HG03025 (cell line): ENCODE measurements around the gene CRYGS.
"Not testable (repeated sequence)": the region's sequence is repeated elsewhere in the genome, so short reads cannot be mapped to it uniquely, and the experiment has no call there.

Experiments used
- ATAC-seq: cut with Tn5 transposase; IDR thresholded peaks from one replicate; pipeline ENCODE4 v1.9.1; 2021; ENCODE audit warnings: mild to moderate bottlenecking, moderate library complexity; ENCODE audit not compliant: unreplicated experiment, low FRiP score

CRYGS gene

DNA sequence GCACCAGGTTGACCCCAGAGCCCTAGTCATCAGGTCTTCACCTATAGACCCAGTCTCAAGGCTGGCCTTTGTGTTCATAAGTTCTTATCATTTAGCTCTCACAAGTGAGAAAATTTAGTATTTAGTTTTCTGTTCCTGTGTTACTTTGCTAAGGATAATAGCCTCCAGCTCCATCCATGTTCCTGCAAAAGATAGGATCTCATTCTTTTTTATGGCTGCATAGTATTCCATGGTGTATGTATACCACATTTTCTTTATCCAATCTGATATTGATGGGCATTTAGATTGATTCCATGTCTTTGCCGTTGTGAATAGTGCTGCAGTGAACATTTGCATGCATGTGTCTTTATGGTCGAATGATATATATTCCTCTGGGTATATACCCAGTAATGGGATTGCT, 46.2 kb downstream of the CRYGS start:
- ATAC-seq: not testable (repeated sequence)

DNA sequence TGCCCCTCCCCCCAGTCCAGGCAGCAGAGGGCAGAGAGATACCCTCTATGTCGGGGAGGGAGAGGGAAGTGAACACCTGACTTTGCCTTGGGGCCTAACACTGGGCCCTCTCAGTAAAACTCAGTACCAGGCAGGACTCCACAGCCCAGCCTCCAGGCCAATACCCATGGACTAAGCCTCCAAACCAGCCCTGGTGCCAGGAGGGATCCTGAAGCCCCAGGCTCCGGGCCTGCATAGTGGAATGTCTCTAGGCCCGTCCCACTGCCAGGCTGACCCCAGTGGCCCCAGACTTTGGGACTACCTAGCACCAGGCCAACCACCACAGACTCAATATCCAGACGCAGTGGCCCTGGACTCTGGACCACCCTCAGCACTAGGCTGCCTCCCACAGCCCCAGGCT, 46.6 kb downstream of the CRYGS start:
- no peak for ATAC-seq

DNA sequence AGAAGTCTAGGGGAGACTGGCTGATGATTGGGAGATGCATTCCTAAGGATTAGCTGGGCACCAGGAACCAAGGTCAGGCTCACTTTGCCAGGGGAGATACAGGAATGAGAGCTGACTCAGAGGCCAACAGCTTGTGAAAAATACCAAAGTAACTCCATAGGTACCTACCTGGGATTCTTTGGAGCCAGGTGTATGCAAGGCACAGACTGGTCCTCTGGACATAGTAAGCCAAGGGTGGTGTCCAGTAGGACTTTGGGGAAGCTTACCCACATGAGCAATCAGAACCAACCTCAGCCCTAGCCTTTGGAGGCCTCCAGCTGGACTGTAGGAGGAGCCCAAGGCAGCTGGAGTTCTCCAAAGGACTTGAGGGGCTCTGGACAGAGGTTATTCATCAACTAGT, 47.5 kb downstream of the CRYGS start:
- no peak for ATAC-seq

DNA sequence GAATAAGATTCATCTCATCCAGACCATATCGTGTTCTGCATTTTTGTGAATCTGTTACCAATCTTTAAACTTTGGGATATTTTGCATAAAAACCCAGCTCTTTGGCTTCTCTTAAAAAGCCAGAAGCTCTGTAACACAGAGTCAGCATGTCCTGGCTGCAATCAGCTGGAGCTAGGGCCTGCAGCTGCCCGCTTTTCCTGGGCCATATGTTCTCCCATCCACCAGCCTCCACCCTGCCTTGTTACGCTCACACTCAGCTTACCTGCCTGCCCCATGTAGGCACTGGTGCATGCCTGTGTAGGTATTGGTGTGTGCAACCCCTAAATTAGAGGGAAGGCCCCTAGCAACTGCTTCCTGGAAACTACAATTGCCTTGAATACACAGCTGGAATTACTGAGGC, 48.2 kb downstream of the CRYGS start:
- no peak for ATAC-seq

DNA sequence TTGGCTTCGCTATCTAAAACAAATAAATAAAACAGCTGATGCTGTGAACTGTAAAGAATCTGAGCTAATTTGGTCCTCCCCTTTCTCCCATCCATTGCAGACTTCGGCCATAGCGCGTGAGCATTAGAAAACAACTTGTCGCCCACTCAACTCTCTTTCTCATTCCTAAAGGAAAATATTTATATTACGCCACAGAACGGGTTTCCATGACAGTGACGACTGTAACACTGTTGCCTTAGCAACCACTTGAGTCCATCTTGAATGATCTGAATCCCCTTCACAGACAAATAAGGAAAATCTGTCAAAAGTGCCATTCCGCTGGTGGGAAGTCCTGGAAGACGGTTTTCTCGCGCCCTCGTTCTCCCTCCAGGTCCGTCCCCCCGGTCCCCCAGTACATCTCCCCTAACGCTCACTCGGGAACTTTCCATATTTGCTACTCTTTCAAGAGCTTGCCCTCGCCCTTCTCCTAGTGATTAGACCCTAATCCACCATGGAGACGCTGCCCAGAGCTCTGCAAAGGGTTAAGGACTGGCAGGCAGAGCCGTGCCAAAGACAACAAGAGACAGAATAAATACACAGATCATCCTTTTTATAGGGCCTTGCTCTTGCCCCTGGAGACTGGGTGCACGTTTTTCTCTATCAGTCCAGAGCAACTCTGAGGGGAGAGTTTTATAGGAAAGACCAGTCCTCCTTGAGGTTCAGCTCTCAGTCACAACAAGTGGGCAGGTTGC, 50.5 kb downstream of the CRYGS start:
- ATAC-seq: no peak

DNA sequence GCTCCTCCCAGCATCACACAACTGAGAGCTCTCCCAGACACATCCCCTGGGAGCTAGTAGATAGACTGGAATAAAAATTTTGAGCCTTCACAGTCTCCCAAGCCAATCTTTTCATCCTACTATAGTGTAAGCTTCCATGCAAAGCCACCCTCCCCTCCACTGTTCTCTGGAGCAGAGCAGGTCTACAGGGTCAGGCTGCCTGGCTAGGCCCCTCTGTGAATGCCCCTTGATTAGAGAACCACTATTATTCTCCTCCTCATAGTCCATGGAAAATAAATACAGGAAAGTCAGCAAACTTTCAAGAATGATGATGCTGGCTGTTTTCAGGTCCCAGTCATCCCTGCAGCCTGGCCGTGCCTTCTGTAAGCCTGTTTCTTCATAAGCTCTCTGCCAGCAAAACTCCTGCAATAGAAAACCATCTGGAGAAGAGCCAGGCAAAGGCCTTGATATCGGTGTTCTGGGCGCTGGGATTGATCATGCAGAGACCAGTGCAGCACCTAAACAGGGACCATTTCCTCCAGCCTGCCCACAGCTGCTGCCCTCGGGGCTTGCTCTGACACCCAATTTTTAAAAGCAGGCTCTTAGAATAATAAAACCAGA, 51.7 kb downstream of the CRYGS start:
- ATAC-seq: no peak

DNA sequence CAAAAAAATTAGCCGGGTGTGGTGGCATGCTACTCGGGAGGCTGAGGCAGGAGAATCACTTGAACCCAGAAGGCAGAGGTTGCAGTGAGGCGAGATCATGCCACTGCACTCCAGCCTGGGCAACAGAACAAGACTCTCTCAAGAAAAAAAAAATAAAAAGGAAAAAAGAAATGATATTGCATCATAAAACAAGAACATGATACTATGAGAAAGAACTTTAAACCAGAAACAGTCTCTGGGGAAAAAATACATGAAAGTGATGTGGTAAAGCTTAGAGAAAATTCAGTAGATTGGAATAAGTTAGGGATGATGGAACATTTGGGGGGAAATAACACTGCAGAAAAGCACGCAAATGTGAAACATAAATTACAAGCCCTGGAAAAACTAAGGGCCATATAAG, 54.7 kb downstream of the CRYGS start:
- no peak for ATAC-seq
